PC-3 (cell line): Measurements from ENCODE around the gene RALB.

Experiments
- EZH2 ChIP-seq: fragments of 300-600 bp; sonication (generic); IDR thresholded peaks from one replicate; pipeline ENCODE4 v1.6.1; 2017; ENCODE audit warnings: antibody characterized with exemption, mild to moderate bottlenecking, low read length; ENCODE audit not compliant: unreplicated experiment
- TF ChIP-seq, protein P1 (sequence below): fragments of 300-600 bp; sonication (generic); conservative IDR thresholded peaks from 2 replicates; pipeline ENCODE4 v1.5.1; 2017; ENCODE audit warnings: antibody characterized with exemption, low read depth, mild to moderate bottlenecking, low read length

DNA sequence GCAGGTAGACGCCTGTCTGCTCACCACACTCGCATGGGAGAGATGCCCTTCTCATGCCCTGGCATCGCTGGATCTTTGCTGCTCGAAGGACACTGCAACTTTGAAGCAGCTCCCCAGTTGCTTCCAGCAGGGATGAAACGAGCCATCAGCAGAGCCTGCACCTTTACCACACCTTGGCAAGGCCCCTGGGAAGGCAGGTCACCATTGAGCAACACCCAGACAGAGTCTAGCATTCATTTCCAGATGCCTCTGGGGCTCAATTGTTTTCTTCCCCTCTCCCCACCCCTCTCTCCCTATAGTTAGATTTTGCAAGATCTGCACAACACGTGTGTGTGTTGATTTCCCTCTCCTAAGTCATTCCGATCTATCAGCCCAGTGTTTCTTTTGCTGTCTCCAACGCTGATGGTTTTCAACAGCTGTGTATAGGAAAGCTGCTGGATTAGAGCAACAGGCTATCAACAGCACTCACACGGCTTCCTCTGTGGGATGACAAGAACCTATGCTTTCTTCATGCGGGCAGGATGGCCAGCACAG is 67.7 kb downstream of the RALB start:
- TF ChIP-seq, protein P1, sequence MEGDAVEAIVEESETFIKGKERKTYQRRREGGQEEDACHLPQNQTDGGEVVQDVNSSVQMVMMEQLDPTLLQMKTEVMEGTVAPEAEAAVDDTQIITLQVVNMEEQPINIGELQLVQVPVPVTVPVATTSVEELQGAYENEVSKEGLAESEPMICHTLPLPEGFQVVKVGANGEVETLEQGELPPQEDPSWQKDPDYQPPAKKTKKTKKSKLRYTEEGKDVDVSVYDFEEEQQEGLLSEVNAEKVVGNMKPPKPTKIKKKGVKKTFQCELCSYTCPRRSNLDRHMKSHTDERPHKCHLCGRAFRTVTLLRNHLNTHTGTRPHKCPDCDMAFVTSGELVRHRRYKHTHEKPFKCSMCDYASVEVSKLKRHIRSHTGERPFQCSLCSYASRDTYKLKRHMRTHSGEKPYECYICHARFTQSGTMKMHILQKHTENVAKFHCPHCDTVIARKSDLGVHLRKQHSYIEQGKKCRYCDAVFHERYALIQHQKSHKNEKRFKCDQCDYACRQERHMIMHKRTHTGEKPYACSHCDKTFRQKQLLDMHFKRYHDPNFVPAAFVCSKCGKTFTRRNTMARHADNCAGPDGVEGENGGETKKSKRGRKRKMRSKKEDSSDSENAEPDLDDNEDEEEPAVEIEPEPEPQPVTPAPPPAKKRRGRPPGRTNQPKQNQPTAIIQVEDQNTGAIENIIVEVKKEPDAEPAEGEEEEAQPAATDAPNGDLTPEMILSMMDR: no peak
- no peak for TF ChIP-seq EZH2
